Activated CD8-positive, alpha-beta memory T cell treated with anti-CD3 and anti-CD28 coated beads for 1 hour (primary cell): ENCODE measurements around the gene MAGI2.

Experiments
- DNase-seq, 2 donors: peaks; one replicate each; pipeline ENCODE4 v3.0.0-alpha.2; 2020; ENCODE audit warnings: low read depth in 1 of 2; ENCODE audit errors: extremely low read depth in 1 of 2

Gene MAGI2

GRCh38 chr7:78215199-78215598 is 1238.3 kb downstream of the MAGI2 start:
- no peak for DNase-seq

- DNase-seq: no peak
Measured at GRCh38 chr7:78213402-78213801, 1240.1 kb downstream of the MAGI2 start.

- no peak for DNase-seq
Measured at GRCh38 chr7:78212476-78213060, 1240.9 kb downstream of the MAGI2 start.

- DNase-seq: no peak
Measured at GRCh38 chr7:78207269-78207668, 1246.2 kb downstream of the MAGI2 start.

- no peak for DNase-seq
Measured at GRCh38 chr7:78206769-78207168, 1246.7 kb downstream of the MAGI2 start.

- DNase-seq: no peak
Measured at GRCh38 chr7:78203042-78203720, 1250.3 kb downstream of the MAGI2 start.

- DNase-seq: no peak
Measured at GRCh38 chr7:78198756-78199155, 1254.7 kb downstream of the MAGI2 start.

- DNase-seq: no peak
Measured at GRCh38 chr7:78197447-78197846, 1256.0 kb downstream of the MAGI2 start.

GRCh38 chr7:78195281-78195680 is 1258.2 kb downstream of the MAGI2 start:
- DNase-seq: no peak

- no peak for DNase-seq
Measured at GRCh38 chr7:78194611-78195010, 1258.9 kb downstream of the MAGI2 start.

GRCh38 chr7:78191475-78192079 is 1261.9 kb downstream of the MAGI2 start:
- DNase-seq: no peak

GRCh38 chr7:78189762-78190161 is 1263.7 kb downstream of the MAGI2 start:
- no peak for DNase-seq

GRCh38 chr7:78185149-78185745 is 1268.2 kb downstream of the MAGI2 start:
- DNase-seq: no peak

- no peak for DNase-seq
Measured at GRCh38 chr7:78184299-78184698, 1269.2 kb downstream of the MAGI2 start.

- no peak for DNase-seq
Measured at GRCh38 chr7:78179827-78180477, 1273.5 kb downstream of the MAGI2 start.

- DNase-seq: no peak
Measured at GRCh38 chr7:78179211-78179610, 1274.3 kb downstream of the MAGI2 start.

GRCh38 chr7:78178319-78178718 is 1275.1 kb downstream of the MAGI2 start:
- no peak for DNase-seq

GRCh38 chr7:78176171-78176570 is 1277.3 kb downstream of the MAGI2 start:
- DNase-seq: no peak

- no peak for DNase-seq
Measured at GRCh38 chr7:78175330-78176100, 1278.0 kb downstream of the MAGI2 start.

- no peak for DNase-seq
Measured at GRCh38 chr7:78173666-78174065, 1279.8 kb downstream of the MAGI2 start.
